Liver (tissue), 9 donors: ENCODE results near the gene OCA2. TPM values are rescaled to one million over a fixed set of nuclear protein-coding genes. Genes with fewer than 3 reads are reported as not detected.

Experiments used
- DNase-seq: peaks from one replicate; pipeline ENCODE4 v3.0.0-alpha.2; 2017; ENCODE audit warnings: low spot score
- H3K27ac ChIP-seq, 2 donors: one replicate each; pipeline ENCODE4 v1.7.0; 2013; ENCODE audit warnings: inconsistent platforms in 2 of 2, low read length in 2 of 2, control low read depth in 1 of 2, low read depth in 1 of 2, mild to moderate bottlenecking in 1 of 2
- H3K27me3 ChIP-seq, 4 donors: one replicate each; pipeline versions ENCODE4 v1.6.1 to v1.7.0; 2013; ENCODE audit warnings: low read length in 3 of 4, inconsistent platforms in 1 of 4, mild to moderate bottlenecking in 1 of 4, moderate library complexity in 1 of 4; ENCODE audit not compliant: control insufficient read depth in 4 of 4, insufficient read depth in 4 of 4
- H3K36me3 ChIP-seq, 4 donors: one replicate each; pipeline versions ENCODE4 v1.6.1 to v1.7.0; 2013; ENCODE audit warnings: low read length in 3 of 4, mild to moderate bottlenecking in 3 of 4, low read depth in 1 of 4, moderate library complexity in 1 of 4; ENCODE audit not compliant: control insufficient read depth in 4 of 4, insufficient read depth in 3 of 4
- H3K4me1 ChIP-seq, 4 donors: one replicate each; pipeline versions ENCODE4 v1.6.1 to v1.7.0; 2013; ENCODE audit warnings: low read length in 3 of 4, mild to moderate bottlenecking in 3 of 4, moderate library complexity in 1 of 4; ENCODE audit not compliant: control insufficient read depth in 4 of 4, insufficient read depth in 4 of 4
- H3K4me3 ChIP-seq, 3 donors: one replicate each; pipeline versions ENCODE4 v1.6.1 to v1.7.0; 2013; ENCODE audit warnings: low read length in 3 of 3, control low read depth in 1 of 3, low read depth in 1 of 3, mild to moderate bottlenecking in 1 of 3
- H3K9ac ChIP-seq, 2 donors: one replicate each; pipeline ENCODE4 v1.7.0; 2013; ENCODE audit warnings: low read length in 2 of 2, mild to moderate bottlenecking in 2 of 2, moderate library complexity in 2 of 2, control low read depth in 1 of 2, low read depth in 1 of 2
- H3K9me3 ChIP-seq, 4 donors: one replicate each; pipeline versions ENCODE4 v1.6.1 to v1.7.0; 2013; ENCODE audit warnings: low read length in 3 of 4; ENCODE audit not compliant: control insufficient read depth in 4 of 4
- ATF3 ChIP-seq: IDR thresholded peaks from 2 replicates; pipeline ENCODE4 v1.6.1; 2016; ENCODE audit warnings: antibody characterized with exemption
- CTCF ChIP-seq: fragments of 150-350 bp; IDR thresholded peaks from 2 replicates; pipeline ENCODE4 v1.5.1; 2017; ENCODE audit warnings: improper control_type of control experiment, low read depth, low read length; ENCODE audit not compliant: missing input control
- EGR1 ChIP-seq, 2 donors: IDR thresholded peaks; 2 replicates each; pipeline ENCODE4 v1.6.1; 2016 to 2018; ENCODE audit warnings: antibody characterized with exemption in 2 of 2, low read depth in 2 of 2
- FOXA1 ChIP-seq: IDR thresholded peaks from 2 replicates; pipeline ENCODE4 v1.6.1; 2016; ENCODE audit warnings: antibody characterized with exemption
- FOXA2 ChIP-seq: IDR thresholded peaks from 2 replicates; pipeline ENCODE4 v1.6.1; 2016; ENCODE audit warnings: antibody characterized with exemption
- GABPA ChIP-seq, 2 donors: IDR thresholded peaks in 1 of 2; conservative IDR thresholded peaks in 1 of 2; 2 replicates each; pipeline ENCODE4 v1.6.1; 2016; ENCODE audit warnings: antibody characterized with exemption in 2 of 2, mild to moderate bottlenecking in 1 of 2, moderate library complexity in 1 of 2
- HNF4A ChIP-seq, 2 donors: conservative IDR thresholded peaks; 2 replicates each; pipeline ENCODE4 v1.6.1; 2016; ENCODE audit warnings: antibody characterized with exemption in 2 of 2, mild to moderate bottlenecking in 2 of 2
- HNF4G ChIP-seq: IDR thresholded peaks from 2 replicates; pipeline ENCODE4 v1.6.1; 2016; ENCODE audit warnings: antibody characterized with exemption
- JUND ChIP-seq, 2 donors: IDR thresholded peaks; 2 replicates each; pipeline ENCODE4 v1.6.1; 2016; ENCODE audit warnings: antibody characterized with exemption in 2 of 2
- NR2F2 ChIP-seq: IDR thresholded peaks from 2 replicates; pipeline ENCODE4 v1.6.1; 2016; ENCODE audit warnings: antibody characterized with exemption
- RAD21 ChIP-seq, 2 donors: IDR thresholded peaks; 2 replicates each; pipeline ENCODE4 v1.6.1; 2016; ENCODE audit warnings: antibody characterized with exemption in 2 of 2, mild to moderate bottlenecking in 2 of 2
- REST ChIP-seq: IDR thresholded peaks from 2 replicates; pipeline ENCODE4 v1.6.1; 2016; ENCODE audit warnings: antibody characterized with exemption, mild to moderate bottlenecking
- RXRA ChIP-seq, 2 donors: IDR thresholded peaks; 2 replicates each; pipeline ENCODE4 v1.6.1; 2017 to 2018; ENCODE audit warnings: antibody characterized with exemption in 2 of 2, mild to moderate bottlenecking in 1 of 2
- SP1 ChIP-seq: IDR thresholded peaks from 2 replicates; pipeline ENCODE4 v1.6.1; 2018; ENCODE audit warnings: antibody characterized with exemption, mild to moderate bottlenecking
- TAF1 ChIP-seq: conservative IDR thresholded peaks from 2 replicates; pipeline ENCODE4 v1.6.1; 2016; ENCODE audit warnings: antibody characterized with exemption, mild to moderate bottlenecking
- YY1 ChIP-seq: IDR thresholded peaks from 2 replicates; pipeline ENCODE4 v1.6.1; 2016; ENCODE audit warnings: antibody characterized with exemption, mild to moderate bottlenecking
- WGBS: extraction: QIAGEN DNeasy Blood & Tissue Kit; methylation state at CpG from one replicate; pipeline ENCODE4 v1.1.7; 2013; 5-methylcytosine and 5-hydroxymethylcytosine counted together
- polyA plus RNA-seq, 2 donors: library from polyadenylated mRNA; stranded (reverse) in 1 of 2; unstranded in 1 of 2; fragments of 200-250 nt in 1 of 2; fragments of >200 nt in 1 of 2; fragmentation: Nextera tagmentation in 1 of 2; extraction: Ambion mirVana in 1 of 2; gene quantifications; one replicate each; pipeline versions ENCODE4 v1.2.1 to v1.2.3, GENCODE V29; 2013 to 2015
- total RNA-seq, 2 donors: library from RNA; depleted of rRNA; stranded (reverse); fragments of >200 nt; gene quantifications; one replicate each; pipeline ENCODE4 v1.2.3, GENCODE V29; 2014
- TF ChIP-seq, protein P1 (sequence below): IDR thresholded peaks from 2 replicates; pipeline ENCODE4 v1.6.1; 2016; ENCODE audit warnings: antibody characterized with exemption
- TF ChIP-seq, protein P2 (sequence below): IDR thresholded peaks from 2 replicates; pipeline ENCODE4 v1.6.1; 2016; ENCODE audit warnings: antibody characterized with exemption
- donor health status: healthy.
- donor health status: healthy.
- donor health status: healthy.
- donor health status: healthy.
- donor health status: healthy.

Gene OCA2
- total and polyA plus RNA-seq, 4 donors: 0.02 to 0.56 (median 0.15) TPM

DNA sequence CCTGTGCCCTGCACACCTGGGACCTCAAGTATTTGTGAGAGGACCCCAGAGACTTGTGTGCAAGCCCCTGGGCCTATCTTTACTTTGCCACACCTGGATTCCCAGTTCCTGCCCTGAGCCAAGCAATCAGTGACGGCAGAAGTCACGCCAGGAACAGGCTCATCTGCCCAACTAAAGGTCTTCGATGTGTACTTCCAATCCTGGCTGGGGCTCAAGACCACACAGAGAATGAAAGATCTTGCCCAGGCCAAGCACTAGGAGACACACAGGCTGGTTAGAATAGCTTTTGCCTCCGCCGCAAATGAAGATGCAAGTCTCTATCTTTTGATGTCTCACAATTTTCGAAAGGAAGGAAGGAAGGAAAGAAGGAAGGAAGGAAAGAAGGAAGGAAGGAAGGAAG, 228.8 kb downstream of the OCA2 start:
- H3K4me1 ChIP-seq: no peaks in the 10 kb centered on the region
- DNase-seq: no peak
- H3K27ac ChIP-seq: no peak overlapping the region
- peaks cover 0 to 4% (median 0%) of the 10 kb centered on the region in 4 donors for H3K27me3 ChIP-seq
- 86% methylated on average over 6 of the region's 6 CpGs for WGBS
- TF ChIP-seq SP1 (no peak), HNF4A (conservative IDR thresholded peaks at IDR 0.05) (no peak), JUND (IDR thresholded peaks at IDR 0.05) (no peak), ATF3 (no peak), RXRA (IDR thresholded peaks at IDR 0.05) (no peak), CTCF (no peak), HNF4G (no peak), FOXA2 (no peak), REST (no peak)
- TF ChIP-seq, protein P1, sequence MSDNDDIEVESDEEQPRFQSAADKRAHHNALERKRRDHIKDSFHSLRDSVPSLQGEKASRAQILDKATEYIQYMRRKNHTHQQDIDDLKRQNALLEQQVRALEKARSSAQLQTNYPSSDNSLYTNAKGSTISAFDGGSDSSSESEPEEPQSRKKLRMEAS: no peak
- TF ChIP-seq, protein P2, sequence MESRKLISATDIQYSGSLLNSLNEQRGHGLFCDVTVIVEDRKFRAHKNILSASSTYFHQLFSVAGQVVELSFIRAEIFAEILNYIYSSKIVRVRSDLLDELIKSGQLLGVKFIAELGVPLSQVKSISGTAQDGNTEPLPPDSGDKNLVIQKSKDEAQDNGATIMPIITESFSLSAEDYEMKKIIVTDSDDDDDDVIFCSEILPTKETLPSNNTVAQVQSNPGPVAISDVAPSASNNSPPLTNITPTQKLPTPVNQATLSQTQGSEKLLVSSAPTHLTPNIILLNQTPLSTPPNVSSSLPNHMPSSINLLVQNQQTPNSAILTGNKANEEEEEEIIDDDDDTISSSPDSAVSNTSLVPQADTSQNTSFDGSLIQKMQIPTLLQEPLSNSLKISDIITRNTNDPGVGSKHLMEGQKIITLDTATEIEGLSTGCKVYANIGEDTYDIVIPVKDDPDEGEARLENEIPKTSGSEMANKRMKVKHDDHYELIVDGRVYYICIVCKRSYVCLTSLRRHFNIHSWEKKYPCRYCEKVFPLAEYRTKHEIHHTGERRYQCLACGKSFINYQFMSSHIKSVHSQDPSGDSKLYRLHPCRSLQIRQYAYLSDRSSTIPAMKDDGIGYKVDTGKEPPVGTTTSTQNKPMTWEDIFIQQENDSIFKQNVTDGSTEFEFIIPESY: no peak
- H3K36me3 ChIP-seq: no peaks in the 10 kb centered on the region
- H3K4me3 ChIP-seq: no peak overlapping the region
- H3K9ac ChIP-seq: no peak overlapping the region
- H3K9me3 ChIP-seq: no peaks in the 10 kb centered on the region

GRCh38 chr15:27869697-27870281, 229.3 kb downstream of the OCA2 start:
- no peaks in the 10 kb centered on the region for H3K4me1 ChIP-seq
- H3K27me3 ChIP-seq: peaks cover 0 to 5% (median 0%) of the 10 kb centered on the region in 4 donors
- DNase-seq: no peak
- no peaks in the 10 kb centered on the region for H3K36me3 ChIP-seq
- no peaks in the 10 kb centered on the region for H3K9me3 ChIP-seq
- H3K9ac ChIP-seq: no peak overlapping the region
- no peak overlapping the region for H3K27ac ChIP-seq
- 90% methylated on average over 17 of the region's 17 CpGs for WGBS
- no peak overlapping the region for H3K4me3 ChIP-seq
- TF ChIP-seq, protein P1: no peak
- TF ChIP-seq NR2F2 (no peak), TAF1 (no peak), SP1 (no peak), FOXA1 (no peak), ATF3 (no peak), HNF4G (no peak), RXRA (IDR thresholded peaks at IDR 0.05) (no peak), GABPA (IDR thresholded peaks at IDR 0.05 in 1 of 2, conservative IDR thresholded peaks at IDR 0.05 in 1 of 2) (no peak), YY1 (no peak), EGR1 (IDR thresholded peaks at IDR 0.05; ENCODE audit: low read depth in 2 of 2) (no peak), JUND (IDR thresholded peaks at IDR 0.05) (no peak), HNF4A (conservative IDR thresholded peaks at IDR 0.05) (no peak), FOXA2 (no peak), RAD21 (IDR thresholded peaks at IDR 0.05) (no peak)
- TF ChIP-seq, protein P2: no peak
